Stomach (tissue), 4 donors: Measurements from ENCODE around the gene RBM19.

Experiments used
- CTCF ChIP-seq, 7 experiments: fragments of 450-650 bp in 4 of 7; fragments of 200-600 bp in 3 of 7; sonication (generic) in 3 of 7; IDR thresholded peaks; one replicate each; pipeline ENCODE4 v1.5.1; 2016 to 2019; ENCODE audit warnings: antibody characterized with exemption in 7 of 7, control low read depth in 2 of 7, mild to moderate bottlenecking in 1 of 7
- EP300 ChIP-seq: sonication (generic); formaldehyde crosslinking; IDR thresholded peaks from one replicate; pipeline ENCODE4 v1.6.1; 2017; ENCODE audit warnings: antibody characterized with exemption
- POLR2A ChIP-seq, 4 donors: fragments of 450-650 bp; IDR thresholded peaks; one replicate each; pipeline ENCODE4 v1.6.1; 2016; ENCODE audit warnings: antibody characterized with exemption in 4 of 4, control low read depth in 2 of 4, mild to moderate bottlenecking in 1 of 4, moderate library complexity in 1 of 4
- POLR2AphosphoS5 ChIP-seq, 3 donors: sonication (generic); formaldehyde crosslinking; IDR thresholded peaks; one replicate each; pipeline ENCODE4 v1.6.1; 2016; ENCODE audit warnings: antibody characterized with exemption in 3 of 3

DNA sequence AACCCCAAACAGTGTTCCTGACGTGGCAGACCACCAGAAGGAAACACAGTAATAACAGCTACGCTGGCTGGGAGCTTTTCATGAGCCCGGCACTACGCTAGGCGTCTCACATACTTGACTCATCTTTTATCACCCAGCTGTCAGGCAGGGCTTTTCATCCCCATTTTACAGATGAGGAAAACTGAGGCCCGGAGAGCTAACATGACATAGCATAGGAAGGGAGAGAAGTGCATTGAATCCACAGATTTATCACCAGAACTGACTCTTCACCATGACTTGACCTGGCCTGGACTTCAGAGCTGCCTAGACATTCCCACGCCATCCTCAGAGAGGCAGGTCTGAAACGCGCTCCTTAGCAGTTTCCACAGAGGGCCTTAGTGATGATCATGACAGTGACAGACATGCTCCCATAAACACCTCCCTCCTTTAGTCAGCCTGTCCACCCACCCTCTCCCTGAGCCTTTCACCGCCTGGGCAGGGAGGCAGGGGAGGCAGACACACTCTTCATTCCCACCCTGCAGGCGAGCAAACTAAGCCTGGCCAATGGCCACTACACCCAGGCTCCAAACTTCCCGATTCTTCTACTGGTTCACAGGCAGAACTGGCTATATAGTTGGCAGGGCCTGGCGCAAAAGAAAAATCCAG is 56.2 kb downstream of the RBM19 start:
- TF ChIP-seq POLR2A (IDR thresholded peaks at IDR 0.05) (no peak), CTCF (IDR thresholded peaks at IDR 0.05) (no peak), EP300 (no peak), POLR2AphosphoS5 (IDR thresholded peaks at IDR 0.05) (no peak)
